AG09309 (cell line): ENCODE measurements around the gene DUSP6.

Source experiments
- DNase-seq: peaks from one replicate; pipeline ENCODE4 v3.0.0-alpha.2; 2010; ENCODE audit warnings: low read depth
- H3K4me3 ChIP-seq: 2 replicates; pipeline ENCODE4 v1.5.1; 2011; ENCODE audit warnings: mild to moderate bottlenecking, low read depth, low read length, moderate library complexity; ENCODE audit not compliant: control insufficient read depth
- CTCF ChIP-seq: IDR thresholded peaks from 2 replicates; pipeline ENCODE4 v1.5.1; 2011; ENCODE audit warnings: mild to moderate bottlenecking, low read depth, low read length, inconsistent platforms; ENCODE audit not compliant: insufficient read depth, control insufficient read depth; ENCODE audit errors: missing control alignments

DUSP6 gene

GRCh38 chr12:89333564-89334252, 18.6 kb downstream of the DUSP6 start:
- DNase-seq, result no peak
- no peak for TF ChIP-seq CTCF
- no peak overlapping the region for H3K4me3 ChIP-seq

GRCh38 chr12:89328151-89329030, 23.9 kb downstream of the DUSP6 start:
- DNase-seq, result no peak
- H3K4me3 ChIP-seq, result no peak overlapping the region
- TF ChIP-seq CTCF, result no peak

- no peak overlapping the region for H3K4me3 ChIP-seq
- TF ChIP-seq CTCF, result no peak
- no peak for DNase-seq
Observed at GRCh38 chr12:89327486-89328094, 24.7 kb downstream of the DUSP6 start.

GRCh38 chr12:89326239-89327040, 25.9 kb downstream of the DUSP6 start:
- no peak for DNase-seq
- no peak overlapping the region for H3K4me3 ChIP-seq
- no peak for TF ChIP-seq CTCF

GRCh38 chr12:89325495-89325894, 26.8 kb downstream of the DUSP6 start:
- TF ChIP-seq CTCF, result no peak
- DNase-seq, result no peak

GRCh38 chr12:89324437-89324836, 27.9 kb downstream of the DUSP6 start:
- TF ChIP-seq CTCF, result no peak
- no peak overlapping the region for H3K4me3 ChIP-seq
- no peak for DNase-seq

More at GRCh38 chr12:89325495-89325894, 26.8 kb downstream of the DUSP6 start:
- no peak overlapping the region for H3K4me3 ChIP-seq
